AG04450 (cell line): ENCODE results near the gene RGS6. TPM values are rescaled to one million over a fixed set of nuclear protein-coding genes. Genes with fewer than 3 reads are reported as not detected.

Source experiments
- CTCF ChIA-PET: fragments of 300-600, 350-600 bp; formaldehyde crosslinking; extraction: SDS; loops from one replicate; lab custom pipeline; 2022; ENCODE audit warnings: antibody characterized with exemption, inconsistent platforms; lab: Charles Lee
- POLR2A ChIA-PET: fragments of 350-600 bp; formaldehyde crosslinking; extraction: SDS; loops from one replicate; lab custom pipeline; 2021; ENCODE audit warnings: antibody characterized with exemption, inconsistent platforms; lab: Yijun Ruan, JAX
- DNase-seq: peaks from one replicate; pipeline ENCODE4 v3.0.0-alpha.2; 2011; ENCODE audit warnings: low read depth, low spot score
- H3K27ac ChIP-seq: one replicate; pipeline ENCODE4 v1.5.1; 2012; ENCODE audit warnings: low read depth, low read length, control low read depth
- H3K27me3 ChIP-seq: one replicate; pipeline ENCODE4 v1.6.0; 2012; ENCODE audit warnings: low read length; ENCODE audit not compliant: control insufficient read depth, insufficient read depth
- H3K4me3 ChIP-seq: 2 replicates; pipeline ENCODE4 v1.5.1; 2011; ENCODE audit warnings: mild to moderate bottlenecking, low read depth, low read length, control low read depth
- H3K9me3 ChIP-seq: 2 replicates; pipeline ENCODE4 v1.5.1; 2012; ENCODE audit warnings: low read length; ENCODE audit not compliant: control insufficient read depth, insufficient read depth
- polyA plus RNA-seq: library from polyadenylated mRNA; depleted of rRNA; stranded (reverse); fragments of >200 nt; gene quantifications from 2 replicates; pipeline ENCODE4 v1.2.3, GENCODE V29; 2011
- TF ChIP-seq, protein P1 (sequence below): IDR thresholded peaks from 2 replicates; pipeline ENCODE4 v1.5.1; 2011; ENCODE audit warnings: low read depth, low read length, control low read depth, inconsistent platforms

The RGS6 gene
- polyA plus RNA-seq, 1 experiment = not detected

DNA sequence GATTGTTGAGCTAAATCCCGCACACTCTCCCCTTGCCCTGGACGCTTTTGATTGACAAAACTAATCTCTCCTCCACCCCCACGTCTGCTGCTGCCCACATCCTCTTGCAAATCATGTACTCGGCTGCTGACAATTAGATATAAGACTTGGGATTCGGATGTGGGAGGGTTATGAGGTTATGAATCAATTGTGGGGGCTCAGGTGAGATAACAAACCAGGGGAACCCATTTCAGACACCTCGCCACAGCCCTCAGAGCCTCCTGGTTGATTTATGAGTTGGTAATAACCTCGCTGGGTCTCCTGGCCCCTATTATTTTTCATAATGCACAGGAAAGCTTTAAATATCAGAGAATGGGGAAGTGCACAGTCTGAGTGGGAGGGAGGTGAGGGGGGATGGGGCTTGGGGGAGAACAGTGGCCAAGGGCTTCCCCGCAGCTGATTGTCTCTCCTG lies 511.8 kb downstream of the RGS6 start:
- ChIA-PET POLR2A (no interaction called here), CTCF (no interaction called here)
- TF ChIP-seq, protein P1, sequence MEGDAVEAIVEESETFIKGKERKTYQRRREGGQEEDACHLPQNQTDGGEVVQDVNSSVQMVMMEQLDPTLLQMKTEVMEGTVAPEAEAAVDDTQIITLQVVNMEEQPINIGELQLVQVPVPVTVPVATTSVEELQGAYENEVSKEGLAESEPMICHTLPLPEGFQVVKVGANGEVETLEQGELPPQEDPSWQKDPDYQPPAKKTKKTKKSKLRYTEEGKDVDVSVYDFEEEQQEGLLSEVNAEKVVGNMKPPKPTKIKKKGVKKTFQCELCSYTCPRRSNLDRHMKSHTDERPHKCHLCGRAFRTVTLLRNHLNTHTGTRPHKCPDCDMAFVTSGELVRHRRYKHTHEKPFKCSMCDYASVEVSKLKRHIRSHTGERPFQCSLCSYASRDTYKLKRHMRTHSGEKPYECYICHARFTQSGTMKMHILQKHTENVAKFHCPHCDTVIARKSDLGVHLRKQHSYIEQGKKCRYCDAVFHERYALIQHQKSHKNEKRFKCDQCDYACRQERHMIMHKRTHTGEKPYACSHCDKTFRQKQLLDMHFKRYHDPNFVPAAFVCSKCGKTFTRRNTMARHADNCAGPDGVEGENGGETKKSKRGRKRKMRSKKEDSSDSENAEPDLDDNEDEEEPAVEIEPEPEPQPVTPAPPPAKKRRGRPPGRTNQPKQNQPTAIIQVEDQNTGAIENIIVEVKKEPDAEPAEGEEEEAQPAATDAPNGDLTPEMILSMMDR = no peak
- H3K27me3 ChIP-seq = peaks cover 10% of the 10 kb centered on the region
- H3K4me3 ChIP-seq = no peak overlapping the region
- no peak overlapping the region for H3K27ac ChIP-seq
- DNase-seq = no peak
- no peaks in the 10 kb centered on the region for H3K9me3 ChIP-seq

DNA sequence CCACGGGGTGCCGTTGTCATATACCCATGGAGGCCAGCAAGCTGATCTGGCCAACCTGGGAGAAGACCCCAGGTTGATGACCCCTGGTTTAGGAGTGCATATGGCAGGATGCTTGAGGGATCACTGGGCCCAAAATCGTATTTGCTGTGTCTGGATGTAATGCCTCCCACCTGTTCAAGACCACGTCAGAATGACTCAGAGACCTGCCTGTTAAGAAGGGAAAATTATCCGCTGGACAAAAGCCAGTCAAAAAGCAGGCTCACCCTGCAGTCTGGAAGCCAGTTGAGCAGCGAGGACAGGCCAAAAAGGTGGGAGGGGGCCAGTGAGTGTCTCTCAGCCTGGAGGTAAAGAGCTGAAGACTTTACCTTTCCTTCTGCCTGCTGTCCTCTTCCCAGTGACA lies 512.5 kb downstream of the RGS6 start:
- ChIA-PET POLR2A (no interaction called here), CTCF (no interaction called here)
- Histone ChIP-seq H3K27me3 (peaks cover 8% of the 10 kb centered on the region), H3K27ac (no peak overlapping the region), H3K4me3 (no peak overlapping the region), H3K9me3 (no peaks in the 10 kb centered on the region)
- DNase-seq = no peak
- TF ChIP-seq, protein P1 = no peak

DNA sequence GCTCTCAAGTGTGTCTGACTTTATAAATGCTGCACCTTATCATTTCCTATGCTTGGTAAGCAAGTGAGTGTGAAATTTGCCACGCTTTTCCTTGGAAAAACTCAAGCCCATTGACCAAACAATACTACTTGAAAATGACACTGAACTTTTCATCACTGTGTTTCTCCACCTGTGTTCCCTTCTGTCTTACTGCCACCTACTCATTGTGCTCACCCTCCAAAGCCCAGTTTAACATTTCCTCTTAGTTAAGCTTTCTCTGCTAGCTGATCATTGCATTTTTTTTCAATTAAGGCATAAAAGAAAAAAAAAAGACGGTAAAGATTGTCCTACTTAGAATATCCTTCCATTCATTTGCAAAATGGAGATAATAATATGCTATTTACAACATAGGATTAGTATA lies 516.0 kb downstream of the RGS6 start:
- CTCF ChIA-PET = no interaction called here
- no peak overlapping the region for H3K4me3 ChIP-seq
- TF ChIP-seq, protein P1 = no peak
- no peaks in the 10 kb centered on the region for H3K9me3 ChIP-seq
- no peak for DNase-seq
- no peak overlapping the region for H3K27ac ChIP-seq
- POLR2A ChIA-PET = no interaction called here
- H3K27me3 ChIP-seq = peaks cover 24% of the 10 kb centered on the region

DNA sequence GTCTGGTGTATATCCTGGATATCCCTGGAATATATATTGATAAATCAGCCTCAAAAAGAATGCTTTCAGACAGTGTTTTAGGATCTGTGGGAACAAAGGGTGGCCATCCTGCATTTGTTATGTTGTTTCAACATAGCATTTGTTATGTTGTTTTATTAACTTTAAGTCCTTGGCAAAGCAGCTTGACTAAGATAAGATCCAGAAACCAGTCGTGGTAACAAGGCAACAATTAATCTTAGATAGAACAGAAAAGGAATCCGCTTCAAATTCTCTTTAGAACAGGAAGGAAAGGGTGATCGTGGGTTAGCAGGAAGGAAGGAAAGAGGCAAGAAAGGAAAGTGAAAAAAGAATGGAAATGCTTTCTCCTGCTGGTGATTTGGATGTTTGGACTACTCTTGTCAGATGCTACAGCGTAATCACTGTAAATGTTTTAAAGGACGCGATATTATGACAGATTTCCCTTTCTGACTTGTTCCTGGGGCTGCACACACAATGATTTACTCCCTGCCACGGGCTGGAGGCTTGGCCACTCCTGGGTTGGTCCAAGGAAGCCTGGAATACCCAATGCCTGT lies 518.3 kb downstream of the RGS6 start:
- Histone ChIP-seq H3K4me3 (no peak overlapping the region), H3K27me3 (peaks cover 31% of the 10 kb centered on the region), H3K9me3 (no peaks in the 10 kb centered on the region), H3K27ac (no peak overlapping the region)
- TF ChIP-seq, protein P1 = no peak
- DNase-seq = no peak
- POLR2A ChIA-PET = no interaction called here
- CTCF ChIA-PET = no interaction called here

DNA sequence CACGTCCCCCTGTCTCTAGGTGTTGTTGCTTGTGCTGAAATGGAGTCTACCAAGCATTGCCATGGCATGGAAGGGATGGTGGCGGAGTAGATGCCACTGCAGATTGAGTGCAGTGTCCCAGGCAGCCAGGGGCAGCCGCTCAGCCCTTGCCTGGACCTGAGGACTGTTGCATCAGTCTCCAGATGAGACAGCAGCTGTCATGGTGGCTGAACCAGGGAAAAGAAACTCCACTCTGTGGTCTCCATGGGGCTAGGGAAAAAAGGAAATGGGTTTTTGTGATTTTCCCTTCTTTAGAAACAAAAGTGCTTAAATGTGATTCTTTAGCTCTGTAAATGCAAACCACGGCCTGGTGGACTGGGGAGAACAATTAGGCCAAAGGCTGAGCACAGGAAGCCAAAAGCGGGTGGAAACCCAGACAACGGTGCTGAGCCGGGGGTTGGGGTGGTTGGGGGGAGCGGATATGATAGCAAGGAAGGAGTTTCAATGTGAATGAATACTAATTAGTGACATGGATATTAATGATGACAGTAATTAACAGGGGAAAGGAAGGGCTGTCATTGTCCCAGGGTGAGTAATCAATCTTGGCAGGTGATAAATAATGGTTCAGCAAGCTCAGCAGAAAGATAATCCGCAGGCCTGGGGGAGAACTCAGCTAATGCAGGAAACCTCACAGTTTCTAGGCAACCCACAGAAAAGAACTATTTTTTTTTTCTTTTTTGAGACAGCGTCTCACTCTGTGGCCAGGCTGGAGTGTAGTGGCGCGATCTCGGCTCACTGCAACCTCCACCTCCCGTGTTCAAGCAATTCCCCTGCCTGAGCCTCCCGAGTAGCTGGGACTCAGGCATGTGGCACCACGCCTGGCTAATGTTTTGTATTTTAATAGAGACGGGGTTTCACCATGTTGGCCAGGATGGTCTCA lies 519.1 kb downstream of the RGS6 start:
- no peak overlapping the region for H3K27ac ChIP-seq
- DNase-seq = no peak
- CTCF ChIA-PET = no interaction called here
- no peaks in the 10 kb centered on the region for H3K9me3 ChIP-seq
- TF ChIP-seq, protein P1 = no peak
- H3K4me3 ChIP-seq = no peak overlapping the region
- H3K27me3 ChIP-seq = peaks cover 35% of the 10 kb centered on the region
- POLR2A ChIA-PET = no interaction called here
